NCI-H524 (cell line): ENCODE measurements around the gene HS3ST1.

Source experiments
- DNase-seq, 2 experiments: peaks; one replicate each; lab custom pipeline; 2025; lab: John Stamatoyannopoulos, UW

HS3ST1 gene

GRCh38 chr4:11428231-11428898 lies at the start of gene HS3ST1:
HS3ST1 (minus strand) TSS chr4:11428894; CDS start chr4:11400005, 28,889 bp downstream.
- DNase-seq = peak in 1 of 2 experiments; percentile 38

- DNase-seq = peak; percentile 6 to 48
Observed at GRCh38 chr4:11475871-11476270, 47.2 kb upstream of the HS3ST1 start.

- DNase-seq = no peak
Observed at GRCh38 chr4:11474146-11474545, 45.5 kb upstream of the HS3ST1 start.

GRCh38 chr4:11472535-11472934 lies 43.8 kb upstream of the HS3ST1 start:
- no peak for DNase-seq

- no peak for DNase-seq
Observed at GRCh38 chr4:11471618-11472017, 42.9 kb upstream of the HS3ST1 start.

- DNase-seq = no peak
Observed at GRCh38 chr4:11471046-11471441, 42.4 kb upstream of the HS3ST1 start.

- no peak for DNase-seq
Observed at GRCh38 chr4:11470438-11471045, 41.8 kb upstream of the HS3ST1 start.

GRCh38 chr4:11469650-11470437 lies 41.1 kb upstream of the HS3ST1 start:
- peak in 1 of 2 experiments; percentile 26 for DNase-seq

- no peak for DNase-seq
Observed at GRCh38 chr4:11468901-11469300, 40.2 kb upstream of the HS3ST1 start.

GRCh38 chr4:11467931-11468330 lies 39.2 kb upstream of the HS3ST1 start:
- DNase-seq = peak in 1 of 2 experiments; percentile 61

- DNase-seq = no peak
Observed at GRCh38 chr4:11463707-11464106, 35.0 kb upstream of the HS3ST1 start.

GRCh38 chr4:11456401-11456800 lies 27.7 kb upstream of the HS3ST1 start:
- no peak for DNase-seq

- no peak for DNase-seq
Observed at GRCh38 chr4:11455201-11455835, 26.6 kb upstream of the HS3ST1 start.

- no peak for DNase-seq
Observed at GRCh38 chr4:11451716-11452115, 23.0 kb upstream of the HS3ST1 start.

- no peak for DNase-seq
Observed at GRCh38 chr4:11446155-11446811, 17.6 kb upstream of the HS3ST1 start.

GRCh38 chr4:11441194-11441556 lies 12.5 kb upstream of the HS3ST1 start:
- DNase-seq = no peak

GRCh38 chr4:11440481-11441193 lies 11.9 kb upstream of the HS3ST1 start:
- DNase-seq = no peak

GRCh38 chr4:11439836-11440235 lies 11.1 kb upstream of the HS3ST1 start:
- DNase-seq = no peak

- no peak for DNase-seq
Observed at GRCh38 chr4:11438647-11439046, 10.0 kb upstream of the HS3ST1 start.

GRCh38 chr4:11436673-11437072 lies 8.0 kb upstream of the HS3ST1 start:
- DNase-seq = no peak

GRCh38 chr4:11436084-11436483 lies 7.4 kb upstream of the HS3ST1 start:
- DNase-seq = no peak
